Mesenchymal stem cell (in vitro differentiated cells and primary cell): ENCODE measurements around the gene PER3.

ENCODE experiments used
- DNase-seq: peaks from one replicate; pipeline ENCODE4 v3.0.0-alpha.2; 2013
- H2AFZ ChIP-seq: one replicate; pipeline ENCODE4 v1.6.1; 2013; ENCODE audit warnings: low read depth, mild to moderate bottlenecking, control low read depth, inconsistent platforms, low read length, moderate library complexity
- H2AK5ac ChIP-seq: 2 replicates; pipeline ENCODE4 v1.6.1; 2013; ENCODE audit warnings: low read length, moderate library complexity, mild to moderate bottlenecking, inconsistent platforms; ENCODE audit not compliant: severe bottlenecking
- H2BK120ac ChIP-seq: one replicate; pipeline ENCODE4 v1.6.1; 2013; ENCODE audit warnings: low read depth, mild to moderate bottlenecking, inconsistent platforms, low read length, moderate library complexity
- H2BK12ac ChIP-seq, 2 experiments: one replicate each; pipeline ENCODE4 v1.6.1; 2013; ENCODE audit warnings: inconsistent platforms in 2 of 2, low read length in 2 of 2, mild to moderate bottlenecking in 2 of 2, moderate library complexity in 2 of 2, control low read depth in 1 of 2
- H2BK15ac ChIP-seq: one replicate; pipeline ENCODE4 v1.6.1; 2013; ENCODE audit warnings: mild to moderate bottlenecking, low read depth, inconsistent platforms; ENCODE audit not compliant: poor library complexity, severe bottlenecking
- H2BK5ac ChIP-seq: 2 replicates; pipeline ENCODE4 v1.6.1; 2013; ENCODE audit warnings: low read depth, mild to moderate bottlenecking, low read length, control low read depth, inconsistent platforms; ENCODE audit not compliant: poor library complexity, severe bottlenecking
- H3K14ac ChIP-seq, 2 experiments: one replicate each; pipeline ENCODE4 v1.6.1; 2013; ENCODE audit warnings: inconsistent platforms in 2 of 2, low read length in 2 of 2, control low read depth in 1 of 2, mild to moderate bottlenecking in 1 of 2, moderate library complexity in 1 of 2
- H3K18ac ChIP-seq, 2 experiments: one replicate each; pipeline ENCODE4 v1.6.1; 2013; ENCODE audit warnings: inconsistent platforms in 2 of 2, low read length in 2 of 2, control low read depth in 1 of 2, low read depth in 1 of 2, mild to moderate bottlenecking in 1 of 2
- H3K23ac ChIP-seq, 2 experiments: one replicate each; pipeline ENCODE4 v1.6.1; 2013; ENCODE audit warnings: inconsistent platforms in 2 of 2, low read length in 2 of 2, mild to moderate bottlenecking in 2 of 2, moderate library complexity in 2 of 2, control low read depth in 1 of 2
- H3K27ac ChIP-seq: 2 replicates; pipeline ENCODE4 v1.5.1; 2013; ENCODE audit warnings: mild to moderate bottlenecking, moderate library complexity, low read length, control low read depth, inconsistent platforms; ENCODE audit not compliant: poor library complexity, severe bottlenecking
- H3K27me3 ChIP-seq, 2 experiments: 2 replicates each; pipeline versions ENCODE4 v1.6.1 to v1.7.0; 2013; ENCODE audit warnings: low read length in 2 of 2, mild to moderate bottlenecking in 2 of 2, moderate library complexity in 2 of 2, control low read depth in 1 of 2, inconsistent platforms in 1 of 2; ENCODE audit not compliant: control insufficient read depth in 1 of 2, insufficient read depth in 1 of 2
- H3K36me3 ChIP-seq, 2 experiments: 2 replicates each; pipeline versions ENCODE4 v1.6.1 to v1.7.0; 2013; ENCODE audit warnings: low read length in 2 of 2, control low read depth in 1 of 2, inconsistent platforms in 1 of 2, low read depth in 1 of 2, mild to moderate bottlenecking in 1 of 2; ENCODE audit not compliant: insufficient read depth in 2 of 2, control insufficient read depth in 1 of 2
- H3K4ac ChIP-seq, 2 experiments: one replicate each; pipeline ENCODE4 v1.6.1; 2013; ENCODE audit warnings: inconsistent platforms in 2 of 2, low read length in 2 of 2, mild to moderate bottlenecking in 2 of 2, moderate library complexity in 2 of 2, control low read depth in 1 of 2, low read depth in 1 of 2
- H3K4me1 ChIP-seq: 2 replicates; pipeline ENCODE4 v1.6.1; 2013; ENCODE audit warnings: low read depth, low read length, control low read depth; ENCODE audit not compliant: control insufficient read depth, insufficient read depth
- H3K4me2 ChIP-seq: 2 replicates; pipeline ENCODE4 v1.6.1; 2013; ENCODE audit warnings: low read length, mild to moderate bottlenecking, inconsistent platforms; ENCODE audit not compliant: poor library complexity, severe bottlenecking
- H3K4me3 ChIP-seq, 2 experiments: 2 replicates each; pipeline versions ENCODE4 v1.5.1 to v1.7.0; 2013; ENCODE audit warnings: low read length in 2 of 2, mild to moderate bottlenecking in 2 of 2, control low read depth in 1 of 2, low read depth in 1 of 2; ENCODE audit not compliant: insufficient read depth in 1 of 2
- H3K79me1 ChIP-seq: replicated peaks from 2 replicates; pipeline ENCODE4 v1.6.1; 2013; ENCODE audit warnings: mild to moderate bottlenecking, control low read depth, low read length, inconsistent platforms; ENCODE audit not compliant: poor library complexity, severe bottlenecking
- H3K9ac ChIP-seq: 2 replicates; pipeline ENCODE4 v1.7.0; 2013; ENCODE audit warnings: mild to moderate bottlenecking, low read length, moderate library complexity
- H3K9me3 ChIP-seq: 2 replicates; pipeline ENCODE4 v1.7.0; 2013; ENCODE audit warnings: mild to moderate bottlenecking, low read length; ENCODE audit not compliant: control insufficient read depth
- H4K8ac ChIP-seq: one replicate; pipeline ENCODE4 v1.6.1; 2013; ENCODE audit warnings: inconsistent platforms, mild to moderate bottlenecking, low read length, moderate library complexity
- H4K91ac ChIP-seq: one replicate; pipeline ENCODE4 v1.6.1; 2013; ENCODE audit warnings: mild to moderate bottlenecking, low read length, inconsistent platforms
- WGBS: methylation state at CpG from one replicate; pipeline ENCODE4 v1.1.7; 2013; ENCODE audit warnings: mixed read lengths; 5-methylcytosine and 5-hydroxymethylcytosine counted together

The PER3 gene

DNA sequence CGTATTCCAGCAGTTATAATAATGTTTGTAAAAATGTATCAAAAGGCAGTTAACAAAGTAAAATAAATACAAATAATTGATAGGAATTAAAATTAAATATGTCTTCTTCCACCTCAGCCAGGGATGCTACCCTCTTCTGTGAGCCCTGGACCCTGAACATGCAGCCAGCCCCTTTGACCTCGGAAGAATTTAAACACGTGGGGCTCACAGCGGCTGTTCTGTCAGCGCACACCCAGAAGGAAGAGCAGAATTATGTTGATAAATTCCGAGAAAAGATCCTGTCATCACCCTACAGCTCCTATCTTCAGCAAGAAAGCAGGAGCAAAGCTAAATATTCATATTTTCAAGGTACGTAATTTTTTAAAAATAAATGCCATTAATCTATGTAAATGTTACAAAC, 42.3 kb downstream of the PER3 start:
- Histone ChIP-seq H3K4me2 (no peak overlapping the region), H2BK12ac (no peak overlapping the region), H3K4ac (no peak overlapping the region), H2BK5ac (no peak overlapping the region), H3K79me1 (no peaks in the 10 kb centered on the region), H3K9me3 (no peaks in the 10 kb centered on the region), H2BK120ac (no peak overlapping the region), H3K27ac (no peak overlapping the region), H3K4me1 (no peaks in the 10 kb centered on the region), H3K4me3 (no peak overlapping the region), H3K14ac (no peak overlapping the region), H2BK15ac (no peak overlapping the region), H3K36me3 (peaks cover 11 to 93% of the 10 kb centered on the region in 2 experiments), H2AK5ac (no peak overlapping the region), H3K18ac (no peak overlapping the region), H3K23ac (no peak overlapping the region), H3K9ac (no peak overlapping the region), H2AFZ (no peak overlapping the region), H3K27me3 (no peaks in the 10 kb centered on the region), H4K91ac (no peak overlapping the region), H4K8ac (no peak overlapping the region)
- no peak for DNase-seq
- 94% methylated on average over 4 of the region's 7 CpGs for WGBS

DNA sequence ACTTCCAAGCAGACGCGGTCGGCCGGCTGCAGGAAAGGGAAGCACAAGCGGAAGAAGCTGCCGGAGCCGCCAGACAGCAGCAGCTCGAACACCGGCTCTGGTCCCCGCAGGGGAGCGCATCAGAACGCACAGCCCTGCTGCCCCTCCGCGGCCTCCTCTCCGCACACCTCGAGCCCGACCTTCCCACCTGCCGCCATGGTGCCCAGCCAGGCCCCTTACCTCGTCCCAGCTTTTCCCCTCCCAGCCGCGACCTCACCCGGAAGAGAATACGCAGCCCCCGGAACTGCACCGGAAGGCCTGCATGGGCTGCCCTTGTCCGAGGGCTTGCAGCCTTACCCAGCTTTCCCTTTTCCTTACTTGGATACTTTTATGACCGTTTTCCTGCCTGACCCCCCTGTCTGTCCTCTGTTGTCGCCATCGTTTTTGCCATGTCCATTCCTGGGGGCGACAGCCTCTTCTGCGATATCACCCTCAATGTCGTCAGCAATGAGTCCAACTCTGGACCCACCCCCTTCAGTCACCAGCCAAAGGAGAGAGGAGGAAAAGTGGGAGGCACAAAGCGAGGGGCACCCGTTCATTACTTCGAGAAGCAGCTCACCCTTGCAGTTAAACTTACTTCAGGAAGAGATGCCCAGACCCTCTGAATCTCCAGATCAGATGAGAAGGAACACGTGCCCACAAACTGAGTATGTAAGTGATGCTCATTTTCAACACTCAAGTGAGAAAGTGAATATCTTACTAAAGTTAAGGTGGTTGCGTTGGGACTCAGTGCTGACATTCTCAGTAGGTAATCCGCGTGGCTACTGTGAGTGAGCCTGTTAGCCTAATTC, 43.2 kb downstream of the PER3 start:
- Histone ChIP-seq H2BK12ac (no peak overlapping the region), H3K14ac (no peak overlapping the region), H3K9me3 (no peaks in the 10 kb centered on the region), H3K18ac (no peak overlapping the region), H2BK5ac (no peak overlapping the region), H4K8ac (no peak overlapping the region), H3K36me3 (peaks cover 11 to 91% of the 10 kb centered on the region in 2 experiments), H3K27ac (no peak overlapping the region), H2BK15ac (no peak overlapping the region), H3K9ac (no peak overlapping the region), H3K23ac (no peak overlapping the region), H2BK120ac (no peak overlapping the region), H2AK5ac (no peak overlapping the region), H3K27me3 (no peaks in the 10 kb centered on the region), H2AFZ (no peak overlapping the region), H4K91ac (no peak overlapping the region), H3K4ac (no peak overlapping the region), H3K4me2 (no peak overlapping the region), H3K4me3 (no peak overlapping the region), H3K79me1 (no peaks in the 10 kb centered on the region), H3K4me1 (no peaks in the 10 kb centered on the region)
- 92% methylated on average over 36 of the region's 39 CpGs for WGBS
- no peak for DNase-seq

DNA sequence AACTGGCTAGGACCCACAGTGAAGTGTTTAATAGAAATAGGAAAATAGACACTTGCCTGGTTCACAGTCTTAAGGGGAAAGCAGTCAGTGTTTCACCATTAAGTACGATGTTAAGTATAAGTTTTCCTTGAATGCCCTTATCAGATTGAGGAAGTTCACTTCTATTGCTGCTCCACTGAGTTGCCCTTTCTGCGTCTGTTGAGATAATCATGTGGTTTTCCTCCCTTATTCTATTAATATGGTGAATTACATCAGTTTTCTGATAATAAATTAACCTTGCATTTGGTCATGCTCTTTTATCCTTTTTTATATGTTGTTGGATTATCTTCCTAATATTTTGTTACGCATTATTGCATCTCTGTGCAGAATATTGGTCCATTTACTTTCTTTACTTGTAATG, 47.4 kb downstream of the PER3 start:
- no peaks in the 10 kb centered on the region for H3K79me1 ChIP-seq
- H3K4me1 ChIP-seq: no peaks in the 10 kb centered on the region
- H3K14ac ChIP-seq: no peak overlapping the region
- no peak overlapping the region for H2BK15ac ChIP-seq
- H4K8ac ChIP-seq: no peak overlapping the region
- no peak overlapping the region for H3K23ac ChIP-seq
- no peak overlapping the region for H2BK5ac ChIP-seq
- H2AK5ac ChIP-seq: no peak overlapping the region
- H3K4me2 ChIP-seq: no peak overlapping the region
- no peak overlapping the region for H2AFZ ChIP-seq
- no peak for DNase-seq
- no peaks in the 10 kb centered on the region for H3K9me3 ChIP-seq
- H3K4me3 ChIP-seq: no peak overlapping the region
- no peak overlapping the region for H4K91ac ChIP-seq
- H2BK120ac ChIP-seq: no peak overlapping the region
- H3K27ac ChIP-seq: no peak overlapping the region
- no peak overlapping the region for H2BK12ac ChIP-seq
- H3K27me3 ChIP-seq: no peaks in the 10 kb centered on the region
- H3K36me3 ChIP-seq: peaks cover 16 to 77% of the 10 kb centered on the region in 2 experiments
- no peak overlapping the region for H3K4ac ChIP-seq
- no peak overlapping the region for H3K9ac ChIP-seq
- 85% methylated on average over 2 of the region's 3 CpGs for WGBS
- H3K18ac ChIP-seq: no peak overlapping the region

DNA sequence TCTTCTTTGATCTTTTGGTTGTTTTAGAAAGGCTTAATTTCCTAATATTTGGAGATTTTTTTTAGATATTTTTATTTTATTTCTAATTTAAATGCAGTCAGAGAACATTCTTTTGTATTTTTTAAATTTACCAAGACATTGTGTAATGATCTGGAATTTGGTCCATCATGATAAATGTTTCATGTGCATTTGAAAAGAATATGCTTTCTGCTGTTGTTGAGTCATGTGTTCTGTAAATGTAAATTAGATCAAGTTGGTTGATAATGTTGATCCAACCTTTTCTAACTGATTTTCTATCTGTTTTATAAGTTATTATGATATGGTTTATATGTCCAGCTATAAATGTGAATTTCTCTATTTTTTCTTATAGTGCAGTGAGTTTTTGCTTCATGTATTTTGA, 48.9 kb downstream of the PER3 start:
- no peak overlapping the region for H3K9ac ChIP-seq
- no peaks in the 10 kb centered on the region for H3K4me1 ChIP-seq
- H3K79me1 ChIP-seq: no peaks in the 10 kb centered on the region
- H3K23ac ChIP-seq: no peak overlapping the region
- no peak overlapping the region for H2BK5ac ChIP-seq
- H3K27me3 ChIP-seq: no peaks in the 10 kb centered on the region
- no peak overlapping the region for H3K4me3 ChIP-seq
- H2BK15ac ChIP-seq: no peak overlapping the region
- H4K91ac ChIP-seq: no peak overlapping the region
- peaks cover 12 to 77% of the 10 kb centered on the region in 2 experiments for H3K36me3 ChIP-seq
- no peak overlapping the region for H2BK120ac ChIP-seq
- H3K14ac ChIP-seq: no peak overlapping the region
- H3K4me2 ChIP-seq: no peak overlapping the region
- no peak overlapping the region for H4K8ac ChIP-seq
- H3K27ac ChIP-seq: no peak overlapping the region
- H3K4ac ChIP-seq: no peak overlapping the region
- no peak overlapping the region for H3K18ac ChIP-seq
- peaks cover 12% of the 10 kb centered on the region for H3K9me3 ChIP-seq
- no peak overlapping the region for H2AFZ ChIP-seq
- H2AK5ac ChIP-seq: no peak overlapping the region
- DNase-seq: no peak
- H2BK12ac ChIP-seq: no peak overlapping the region
